Measurements from ENCODE around the gene FKBP4. TPM values are rescaled to one million over a fixed set of nuclear protein-coding genes. Genes with fewer than 3 reads are reported as not detected.

Gene FKBP4
- total and polyA plus RNA-seq, 12 donors: 18.9 to 110 (median 44.3) TPM

DNA sequence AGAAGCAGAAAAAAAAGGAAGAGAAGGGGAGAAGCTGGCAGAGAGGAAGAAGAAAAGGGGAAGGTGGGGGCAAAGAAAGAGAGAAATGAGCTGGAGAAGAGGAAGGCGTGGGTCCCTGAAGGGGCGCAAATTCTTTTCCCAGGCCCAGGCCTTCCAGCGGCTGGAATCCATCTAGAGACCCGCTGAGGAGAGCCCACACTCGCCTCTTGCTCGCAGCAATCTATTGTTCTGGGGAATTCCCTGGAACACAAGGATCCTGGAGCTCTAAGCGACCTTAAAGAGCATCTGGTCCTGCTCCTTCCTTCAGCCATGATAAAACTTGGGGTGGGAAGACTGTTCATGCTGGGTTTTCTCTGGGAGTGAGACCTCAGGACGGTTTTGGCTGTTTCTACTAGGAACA, 41.2 kb upstream of the FKBP4 start:
- H3K4me1 ChIP-seq (replicated peaks in 1 of 2): no peaks in the 10 kb centered on the region
- H3K36me3 ChIP-seq (replicated peaks in 1 of 2): no peaks in the 10 kb centered on the region
- 38 to 62% (median 48%) methylated on average over 7 to 8 of the region's 8 CpGs for WGBS, 4 donors
- no peak overlapping the region for H3K4me3 ChIP-seq
- no peak overlapping the region for H3K27ac ChIP-seq
- TF ChIP-seq POLR2A (IDR thresholded peaks at IDR 0.05): no peak
- TF ChIP-seq, protein P1, sequence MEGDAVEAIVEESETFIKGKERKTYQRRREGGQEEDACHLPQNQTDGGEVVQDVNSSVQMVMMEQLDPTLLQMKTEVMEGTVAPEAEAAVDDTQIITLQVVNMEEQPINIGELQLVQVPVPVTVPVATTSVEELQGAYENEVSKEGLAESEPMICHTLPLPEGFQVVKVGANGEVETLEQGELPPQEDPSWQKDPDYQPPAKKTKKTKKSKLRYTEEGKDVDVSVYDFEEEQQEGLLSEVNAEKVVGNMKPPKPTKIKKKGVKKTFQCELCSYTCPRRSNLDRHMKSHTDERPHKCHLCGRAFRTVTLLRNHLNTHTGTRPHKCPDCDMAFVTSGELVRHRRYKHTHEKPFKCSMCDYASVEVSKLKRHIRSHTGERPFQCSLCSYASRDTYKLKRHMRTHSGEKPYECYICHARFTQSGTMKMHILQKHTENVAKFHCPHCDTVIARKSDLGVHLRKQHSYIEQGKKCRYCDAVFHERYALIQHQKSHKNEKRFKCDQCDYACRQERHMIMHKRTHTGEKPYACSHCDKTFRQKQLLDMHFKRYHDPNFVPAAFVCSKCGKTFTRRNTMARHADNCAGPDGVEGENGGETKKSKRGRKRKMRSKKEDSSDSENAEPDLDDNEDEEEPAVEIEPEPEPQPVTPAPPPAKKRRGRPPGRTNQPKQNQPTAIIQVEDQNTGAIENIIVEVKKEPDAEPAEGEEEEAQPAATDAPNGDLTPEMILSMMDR (IDR thresholded peaks at IDR 0.05): no peak
- no peaks in the 10 kb centered on the region for H3K9me3 ChIP-seq (replicated peaks in 1 of 3)
- H3K27me3 ChIP-seq: no peaks in the 10 kb centered on the region
- DNase-seq: no peak
- intact Hi-C loops (cut with DNase I): no loop called here

DNA sequence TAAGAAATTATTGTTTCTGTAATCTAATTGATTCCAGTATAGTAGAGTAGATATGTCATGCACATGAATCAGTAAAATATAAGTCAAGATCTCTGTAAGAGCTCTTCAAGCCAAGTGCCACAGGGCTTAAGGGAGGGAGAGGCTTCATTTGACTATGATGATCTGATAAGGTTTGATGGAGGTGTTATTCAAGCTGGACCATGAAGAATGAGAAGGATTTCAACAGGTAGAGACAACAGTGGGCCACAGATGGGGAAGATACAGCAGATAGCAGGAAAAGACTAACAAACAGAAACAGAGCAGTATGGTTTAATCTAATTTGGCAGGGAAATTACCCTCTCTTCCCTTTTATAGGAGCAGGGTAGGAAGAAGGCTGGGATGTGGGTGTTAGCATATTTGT, 40.6 kb upstream of the FKBP4 start:
- TF ChIP-seq POLR2A (IDR thresholded peaks at IDR 0.05): no peak
- TF ChIP-seq, protein P1 (IDR thresholded peaks at IDR 0.05): no peak
- H3K36me3 ChIP-seq (replicated peaks in 1 of 2): no peaks in the 10 kb centered on the region
- no peaks in the 10 kb centered on the region for H3K27me3 ChIP-seq
- no peaks in the 10 kb centered on the region for H3K9me3 ChIP-seq (replicated peaks in 1 of 3)
- intact Hi-C loops (cut with DNase I): loop anchor here in 1 of 2 donors (2.0 kb wide), 1 partner anchor 15 kb away; no protein-coding TSS in a partner anchor
- H3K4me3 ChIP-seq: no peak overlapping the region
- no peaks in the 10 kb centered on the region for H3K4me1 ChIP-seq (replicated peaks in 1 of 2)
- DNase-seq: no peak
- no peak overlapping the region for H3K27ac ChIP-seq

DNA sequence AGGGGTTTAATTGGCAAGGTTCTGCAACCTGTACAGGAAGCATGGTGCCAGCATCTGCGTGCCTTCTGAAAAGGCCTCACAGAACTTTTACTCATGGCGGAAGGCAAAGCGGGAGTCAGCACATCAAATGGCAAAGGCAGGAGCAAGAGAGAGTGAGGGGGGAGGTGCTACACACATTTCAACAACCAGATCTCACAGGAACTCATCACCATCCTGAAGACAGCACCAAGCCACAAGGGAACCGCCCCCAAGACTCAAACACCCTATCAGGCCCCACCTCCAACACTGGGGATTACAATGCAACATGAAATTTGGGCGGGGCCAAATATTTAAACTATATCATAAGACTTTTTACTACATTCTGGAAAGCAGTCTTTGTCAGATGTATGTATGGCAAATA, 38.0 kb upstream of the FKBP4 start:
- Histone ChIP-seq H3K27me3 (no peaks in the 10 kb centered on the region), H3K9me3 (replicated peaks in 1 of 3) (no peaks in the 10 kb centered on the region), H3K36me3 (replicated peaks in 1 of 2) (no peaks in the 10 kb centered on the region), H3K4me1 (replicated peaks in 1 of 2) (no peaks in the 10 kb centered on the region), H3K4me3 (no peak overlapping the region), H3K27ac (no peak overlapping the region)
- intact Hi-C loops (cut with DNase I): no loop called here
- TF ChIP-seq, protein P1 (IDR thresholded peaks at IDR 0.05): no peak
- TF ChIP-seq POLR2A (IDR thresholded peaks at IDR 0.05): no peak
- 74 to 91% (median 82%) methylated on average over 5 of the region's 5 CpGs for WGBS, 4 donors
- peak in 1 of 7 donors; percentile 25 for DNase-seq

DNA sequence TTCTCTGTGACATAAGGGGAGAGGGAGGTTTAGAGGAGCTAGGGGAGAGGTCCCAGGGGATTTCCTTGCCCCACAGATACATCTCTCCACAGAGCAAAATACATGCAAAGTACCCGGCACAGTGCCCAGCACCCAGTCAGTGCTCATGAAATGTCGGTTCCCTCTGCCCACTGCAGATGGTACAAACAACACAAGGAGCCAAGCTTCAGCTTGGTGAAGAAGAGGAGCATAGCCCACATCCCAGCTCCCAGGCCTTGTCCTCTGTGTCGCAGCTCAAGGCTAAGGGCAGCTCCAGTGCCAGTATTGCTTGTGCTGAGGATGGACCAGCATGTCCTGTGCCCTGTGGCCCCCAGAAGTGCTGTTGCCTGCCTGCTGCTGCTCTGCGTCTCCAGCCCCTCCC, 35.0 kb upstream of the FKBP4 start:
- no peak overlapping the region for H3K27ac ChIP-seq

More for the DNA sequence above, 35.0 kb upstream of the FKBP4 start:
- Histone ChIP-seq H3K36me3 (replicated peaks in 1 of 2) (no peaks in the 10 kb centered on the region), H3K9me3 (replicated peaks in 1 of 3) (no peaks in the 10 kb centered on the region), H3K4me3 (no peak overlapping the region), H3K4me1 (replicated peaks in 1 of 2) (no peaks in the 10 kb centered on the region), H3K27me3 (no peaks in the 10 kb centered on the region)
- no peak for DNase-seq
- 73 to 84% (median 81%) methylated on average over 3 to 4 of the region's 4 CpGs for WGBS, 4 donors
- no peak for TF ChIP-seq POLR2A (IDR thresholded peaks at IDR 0.05)
- TF ChIP-seq, protein P1 (IDR thresholded peaks at IDR 0.05): no peak
- intact Hi-C loops (cut with DNase I): no loop called here

Data from adrenal gland (tissue), 12 donors.